ENCODE results near the gene DDIT4. TPM values are rescaled to one million over a fixed set of nuclear protein-coding genes. Genes with fewer than 3 reads are reported as not detected.
"Not testable (repeated sequence)": the region's sequence is repeated elsewhere in the genome, so short reads cannot be mapped to it uniquely, and the experiment has no call there.

Gene DDIT4
- total RNA-seq, 1 donor from 2014 or later = 161 TPM

- peaks cover 23% of the 10 kb centered on the region for H3K36me3 ChIP-seq
- ATAC-seq (no peak), DNase-seq (no peak)
- no peak overlapping the region for H3K4me3 ChIP-seq
- no peak for TF ChIP-seq CTCF (IDR thresholded peaks at IDR 0.05)
- no peak overlapping the region for H3K27ac ChIP-seq
- intact Hi-C loops (cut with DNase I) = no loop called here
- H3K27me3 ChIP-seq (ENCODE audit: low read depth) = no peaks in the 10 kb centered on the region
- H3K9me3 ChIP-seq = no peaks in the 10 kb centered on the region
- peaks cover 24% of the 10 kb centered on the region for H3K4me1 ChIP-seq
Observed at GRCh38 chr10:72277996-72278667, 4.4 kb downstream of the DDIT4 start.

- DNase-seq = no peak
- no peaks in the 10 kb centered on the region for H3K9me3 ChIP-seq
- intact Hi-C loops (cut with DNase I) = no loop called here
- TF ChIP-seq CTCF (IDR thresholded peaks at IDR 0.05) = peak; percentile 5
- peaks cover 24% of the 10 kb centered on the region for H3K4me1 ChIP-seq
- no peak overlapping the region for H3K4me3 ChIP-seq
- peaks cover 23% of the 10 kb centered on the region for H3K36me3 ChIP-seq
- ATAC-seq = no peak
- no peaks in the 10 kb centered on the region for H3K27me3 ChIP-seq (ENCODE audit: low read depth)
- H3K27ac ChIP-seq = no peak overlapping the region
Observed at GRCh38 chr10:72278668-72279393, 5.1 kb downstream of the DDIT4 start.

- DNase-seq; ATAC-seq; intact Hi-C loops (cut with DNase I); H3K4me3 ChIP-seq; H3K27ac ChIP-seq; H3K27me3 ChIP-seq (ENCODE audit: low read depth); H3K9me3 ChIP-seq: not testable (repeated sequence)
- peaks cover 23% of the 10 kb centered on the region for H3K4me1 ChIP-seq
- H3K36me3 ChIP-seq = peaks cover 20% of the 10 kb centered on the region
Observed at GRCh38 chr10:72279587-72279986, 5.9 kb downstream of the DDIT4 start.

GRCh38 chr10:72283131-72283530 is 9.4 kb downstream of the DDIT4 start:
- no peaks in the 10 kb centered on the region for H3K27me3 ChIP-seq (ENCODE audit: low read depth)
- intact Hi-C loops (cut with DNase I) = no loop called here
- no peaks in the 10 kb centered on the region for H3K36me3 ChIP-seq
- peaks cover 5% of the 10 kb centered on the region for H3K4me1 ChIP-seq
- no peak overlapping the region for H3K4me3 ChIP-seq
- DNase-seq (no peak), ATAC-seq (no peak)
- TF ChIP-seq CTCF (IDR thresholded peaks at IDR 0.05) = no peak
- no peaks in the 10 kb centered on the region for H3K9me3 ChIP-seq
- H3K27ac ChIP-seq = no peak overlapping the region

- ATAC-seq = no peak
Observed at GRCh38 chr10:72285972-72286521, 12.3 kb downstream of the DDIT4 start.

More at GRCh38 chr10:72285972-72286521, 12.3 kb downstream of the DDIT4 start:
- Histone ChIP-seq H3K36me3 (no peaks in the 10 kb centered on the region), H3K4me3 (no peak overlapping the region), H3K4me1 (peaks cover 5% of the 10 kb centered on the region), H3K27ac (no peak overlapping the region), H3K27me3 (ENCODE audit: low read depth) (no peaks in the 10 kb centered on the region), H3K9me3 (no peaks in the 10 kb centered on the region)
- intact Hi-C loops (cut with DNase I) = no loop called here
- no peak for TF ChIP-seq CTCF (IDR thresholded peaks at IDR 0.05)
- no peak for DNase-seq

All from lower lobe of right lung (tissue), 2 donors.